Urinary bladder (tissue), 4 donors: ENCODE results near the gene GRIP1. TPM values are rescaled to one million over a fixed set of nuclear protein-coding genes. Genes with fewer than 3 reads are reported as not detected.
"Not testable (repeated sequence)": the region's sequence is repeated elsewhere in the genome, so short reads cannot be mapped to it uniquely, and the experiment has no call there.

Source experiments
- DNase-seq: peaks from one replicate; pipeline ENCODE4 v3.0.0-alpha.2; 2015; ENCODE audit errors: extremely low spot score
- H3K27ac ChIP-seq: one replicate; pipeline ENCODE4 v1.5.1; 2013; ENCODE audit warnings: low read depth, mild to moderate bottlenecking, moderate library complexity
- H3K36me3 ChIP-seq: one replicate; pipeline ENCODE4 v1.6.1; 2013; ENCODE audit warnings: mild to moderate bottlenecking, moderate library complexity; ENCODE audit not compliant: insufficient read depth
- H3K4me1 ChIP-seq: one replicate; pipeline ENCODE4 v1.6.1; 2013; ENCODE audit warnings: mild to moderate bottlenecking, moderate library complexity; ENCODE audit not compliant: insufficient read depth
- H3K4me3 ChIP-seq: one replicate; pipeline ENCODE4 v1.5.1; 2013; ENCODE audit warnings: low read depth, low read length
- WGBS: extraction: QIAGEN DNeasy Blood & Tissue Kit; methylation state at CpG from one replicate; pipeline ENCODE4 v1.1.7; 2013; 5-methylcytosine and 5-hydroxymethylcytosine counted together
- polyA plus RNA-seq: library from polyadenylated mRNA; stranded (reverse); fragments of 200-250 nt; gene quantifications from one replicate; pipeline ENCODE4 v1.2.3, GENCODE V29; 2013
- total RNA-seq: library from RNA; depleted of rRNA; stranded (reverse); fragments of >200 nt; gene quantifications from one replicate; pipeline ENCODE4 v1.2.3, GENCODE V29; 2014
- donor health status: healthy with polysubstance abuse.
- donor health status: healthy.

The GRIP1 gene
- total and polyA plus RNA-seq, 2 donors: 2.1 to 9.8 TPM

GRCh38 chr12:66331016-66331415 is 347.9 kb downstream of the GRIP1 start:
- WGBS: 93% methylated on average over 13 of the region's 13 CpGs
- Histone ChIP-seq H3K4me3 (no peak overlapping the region), H3K4me1 (no peaks in the 10 kb centered on the region), H3K36me3 (no peaks in the 10 kb centered on the region), H3K27ac (no peak overlapping the region)
- no peak for DNase-seq

DNA sequence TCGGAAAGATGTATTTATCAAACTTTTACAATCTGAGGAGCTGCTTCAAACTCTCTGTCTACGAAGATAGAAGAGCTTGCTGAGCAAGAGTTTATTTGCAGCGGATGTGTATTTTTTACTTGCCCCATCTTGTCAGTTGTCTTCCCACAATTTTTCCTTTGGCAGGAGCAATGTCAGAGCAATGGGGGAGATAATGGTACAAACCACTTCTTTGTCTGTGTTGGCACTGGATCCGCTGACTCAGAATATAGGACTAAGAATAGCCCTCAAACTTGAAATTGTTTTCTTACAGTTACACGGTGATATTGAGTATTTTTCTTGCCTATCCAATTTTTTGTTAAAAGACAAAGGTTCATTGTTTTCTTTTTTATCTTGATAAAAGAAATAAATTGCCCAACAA is 348.9 kb downstream of the GRIP1 start:
- no peak for DNase-seq
- no peak overlapping the region for H3K27ac ChIP-seq
- H3K36me3 ChIP-seq: no peaks in the 10 kb centered on the region
- no peak overlapping the region for H3K4me3 ChIP-seq
- H3K4me1 ChIP-seq: no peaks in the 10 kb centered on the region
- WGBS: 83% methylated on average over 5 of the region's 5 CpGs

DNA sequence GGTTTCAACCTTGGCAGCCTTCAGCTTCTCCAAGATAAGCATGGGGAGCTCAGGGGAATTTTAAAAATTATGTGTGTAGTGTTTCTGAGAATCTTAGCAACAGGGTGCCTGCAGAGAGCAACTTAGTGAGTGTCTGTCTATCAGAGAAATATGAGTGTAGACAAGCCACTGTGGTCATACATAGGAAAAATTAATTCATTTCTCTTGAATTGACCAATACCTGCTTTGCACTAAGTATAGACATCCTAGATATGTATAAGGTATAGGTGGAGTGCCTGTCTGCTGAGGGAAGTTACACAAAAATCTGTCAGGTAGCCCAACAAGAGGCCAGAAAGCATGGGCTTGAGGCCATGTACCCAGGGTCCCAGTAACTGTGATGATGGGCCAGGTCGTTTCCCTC is 355.9 kb downstream of the GRIP1 start:
- WGBS: 83% methylated on average over 1 of the region's 1 CpG

GRCh38 chr12:66321435-66321834 is 357.4 kb downstream of the GRIP1 start:
- DNase-seq: no peak
- Histone ChIP-seq H3K27ac (no peak overlapping the region), H3K4me1 (no peaks in the 10 kb centered on the region)

More for the DNA sequence above, 355.9 kb downstream of the GRIP1 start:
- Histone ChIP-seq H3K4me3 (no peak overlapping the region), H3K4me1 (no peaks in the 10 kb centered on the region), H3K27ac (no peak overlapping the region), H3K36me3 (peaks cover 2% of the 10 kb centered on the region)
- DNase-seq: no peak

DNA sequence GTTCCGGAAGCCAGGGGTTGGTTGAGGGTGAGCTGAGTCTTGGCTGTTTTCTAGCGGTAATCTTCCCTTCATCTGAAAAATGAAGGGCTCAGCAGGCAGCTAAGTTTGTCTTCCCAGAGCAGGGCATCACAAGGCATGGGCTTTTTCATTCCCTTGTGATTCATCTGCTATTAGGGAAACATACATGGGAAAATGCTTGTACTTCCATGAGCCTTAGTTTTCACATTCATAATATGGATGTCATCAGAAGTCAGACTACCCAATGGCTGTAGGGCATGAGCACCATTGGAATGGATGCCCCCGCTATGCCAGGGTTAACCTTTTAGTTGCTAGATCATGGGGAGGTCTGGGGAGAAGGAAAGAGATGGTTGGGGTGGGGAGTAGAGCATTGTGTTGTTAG is 357.9 kb downstream of the GRIP1 start:
- H3K36me3 ChIP-seq: peaks cover 2% of the 10 kb centered on the region
- 96% methylated on average over 3 of the region's 3 CpGs for WGBS
- no peak overlapping the region for H3K27ac ChIP-seq

More at GRCh38 chr12:66321435-66321834, 357.4 kb downstream of the GRIP1 start:
- Histone ChIP-seq H3K36me3 (peaks cover 2% of the 10 kb centered on the region), H3K4me3 (no peak overlapping the region)

GRCh38 chr12:66319266-66319954 is 359.5 kb downstream of the GRIP1 start:
- Histone ChIP-seq H3K4me1 (no peaks in the 10 kb centered on the region), H3K36me3 (peaks cover 2% of the 10 kb centered on the region), H3K27ac (no peak overlapping the region), H3K4me3 (no peak overlapping the region)
- no peak for DNase-seq
- WGBS: 84% methylated on average over 4 of the region's 4 CpGs

More for the DNA sequence above, 357.9 kb downstream of the GRIP1 start:
- Histone ChIP-seq H3K4me1 (no peaks in the 10 kb centered on the region), H3K4me3 (no peak overlapping the region)
- DNase-seq: no peak

DNA sequence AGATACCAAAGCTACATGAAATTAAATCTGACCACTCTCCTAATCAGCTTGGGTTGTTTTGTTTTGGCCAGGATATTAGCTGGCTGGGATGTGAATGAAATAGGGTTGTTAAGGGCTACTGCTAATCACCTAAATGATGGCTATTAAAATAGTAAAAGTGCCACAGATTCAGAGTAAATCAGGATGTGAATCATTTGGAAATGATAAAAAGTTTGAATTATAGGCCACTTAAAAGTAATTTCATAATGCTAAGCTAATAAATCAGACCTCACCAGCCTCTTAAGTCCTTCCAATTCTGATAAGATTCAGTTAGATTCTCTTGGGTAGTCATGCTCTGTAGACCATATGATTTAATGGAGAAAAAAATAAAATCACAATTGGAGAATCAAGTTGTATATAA is 364.6 kb downstream of the GRIP1 start:
- H3K27ac ChIP-seq: no peak overlapping the region
- no peak for DNase-seq
- no peak overlapping the region for H3K4me3 ChIP-seq
- no peaks in the 10 kb centered on the region for H3K36me3 ChIP-seq
- H3K4me1 ChIP-seq: peaks cover 2% of the 10 kb centered on the region

GRCh38 chr12:66312189-66312588 is 366.7 kb downstream of the GRIP1 start:
- Histone ChIP-seq H3K4me3 (no peak overlapping the region), H3K4me1 (peaks cover 2% of the 10 kb centered on the region), H3K36me3 (no peaks in the 10 kb centered on the region), H3K27ac (no peak overlapping the region)
- no peak for DNase-seq
- 84% methylated on average over 1 of the region's 1 CpG for WGBS

DNA sequence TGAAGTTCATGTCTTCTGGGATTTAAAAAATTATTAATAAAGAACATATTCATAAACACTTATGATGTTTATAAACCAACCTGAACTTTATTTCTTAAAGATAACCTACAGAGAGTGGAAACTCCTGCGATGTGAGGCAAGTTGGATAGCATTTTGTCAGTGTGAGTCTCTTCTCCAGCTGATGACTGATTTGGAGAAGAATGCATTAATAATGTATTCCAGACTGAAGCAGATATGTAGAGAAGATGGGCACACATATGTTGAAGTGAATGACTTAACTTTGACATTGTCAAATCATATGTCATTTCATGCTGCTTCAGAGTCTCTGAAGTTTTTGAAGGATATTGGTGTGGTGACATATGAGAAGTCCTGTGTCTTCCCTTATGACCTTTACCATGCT is 369.3 kb downstream of the GRIP1 start:
- Histone ChIP-seq H3K27ac (no peak overlapping the region), H3K4me3 (no peak overlapping the region), H3K36me3 (no peaks in the 10 kb centered on the region), H3K4me1 (peaks cover 2% of the 10 kb centered on the region)
- WGBS: 96% methylated on average over 1 of the region's 1 CpG
- DNase-seq: no peak

DNA sequence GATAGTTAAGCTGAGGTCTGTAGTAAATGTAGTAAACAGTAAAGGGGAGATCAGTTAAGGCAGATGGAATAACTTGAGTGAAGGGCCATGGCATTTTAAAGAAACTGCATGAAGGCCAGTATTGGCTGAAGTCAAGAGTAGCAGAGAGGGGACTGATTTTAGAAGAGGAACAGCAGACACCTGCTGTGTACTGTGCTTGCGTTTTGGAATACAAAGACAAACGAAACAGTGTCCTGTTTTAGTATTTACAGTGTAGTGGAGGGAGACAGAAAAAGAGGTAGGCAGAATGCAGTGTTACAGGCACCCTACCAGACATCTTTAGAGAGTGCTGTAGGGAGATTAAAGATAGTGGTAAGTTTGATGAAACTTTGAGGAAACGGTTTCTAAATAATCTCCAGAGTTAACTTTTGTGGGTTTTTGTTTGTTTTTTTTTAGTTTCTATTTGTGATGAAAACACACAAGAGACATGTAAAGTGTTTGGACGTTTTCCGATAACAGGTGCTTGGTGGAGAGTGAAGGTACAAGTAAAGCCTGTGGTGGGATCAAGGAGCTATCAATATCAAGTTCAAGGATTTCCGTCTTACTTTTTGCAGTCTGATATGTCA is 374.5 kb downstream of the GRIP1 start:
- H3K4me3 ChIP-seq: no peak overlapping the region
- no peak overlapping the region for H3K27ac ChIP-seq
- 71% methylated on average over 6 of the region's 6 CpGs for WGBS
- no peak for DNase-seq
- H3K4me1 ChIP-seq: no peaks in the 10 kb centered on the region
- no peaks in the 10 kb centered on the region for H3K36me3 ChIP-seq

DNA sequence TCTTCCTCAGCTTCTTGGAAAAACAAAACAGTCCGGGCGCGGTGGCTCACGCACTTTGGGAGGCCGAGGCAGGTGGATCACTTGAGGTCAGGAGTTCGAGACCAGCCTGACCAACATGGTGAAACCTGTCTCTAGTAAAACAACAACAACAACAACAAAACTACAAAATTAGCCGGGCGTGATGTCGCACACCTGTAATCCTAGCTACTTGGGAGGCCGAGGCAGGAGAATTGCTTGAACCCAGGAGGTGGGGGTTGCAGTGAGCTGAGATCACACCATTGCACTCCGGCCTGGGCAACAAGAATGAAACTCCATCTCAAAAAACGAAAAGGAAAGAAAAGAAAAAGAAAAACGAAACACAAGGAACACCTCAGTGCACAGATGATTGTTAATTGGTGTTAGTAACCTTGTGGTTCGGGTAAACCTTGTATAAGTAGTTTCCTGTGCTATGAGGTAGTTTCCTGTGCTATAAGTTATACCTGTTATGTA is 375.5 kb downstream of the GRIP1 start:
- not testable (repeated sequence) for H3K27ac ChIP-seq, H3K4me1 ChIP-seq, DNase-seq, H3K36me3 ChIP-seq
- whole genome bisulfite sequencing: 84% methylated on average over 14 of the region's 14 CpGs
- H3K4me3 ChIP-seq: peak overlapping the region; percentile 25

DNA sequence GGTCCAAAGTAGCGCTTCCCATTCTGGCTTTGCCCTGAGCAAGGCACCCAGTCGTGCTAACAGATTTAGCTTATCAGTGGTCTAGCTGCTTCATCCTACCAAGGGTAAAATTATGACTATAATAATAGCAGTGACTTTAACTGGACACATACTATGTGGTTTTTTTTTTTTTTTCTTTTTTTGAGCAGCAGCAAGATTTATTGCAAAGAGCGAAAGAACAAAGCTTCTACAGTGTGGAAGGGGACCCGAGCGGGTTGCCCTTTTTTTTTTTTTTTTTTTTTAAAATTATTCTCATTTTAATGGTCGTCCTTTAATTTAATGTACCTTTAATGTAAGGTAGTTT is 376.1 kb downstream of the GRIP1 start:
- H3K36me3 ChIP-seq: no peaks in the 10 kb centered on the region
- 14% methylated on average over 6 of the region's 6 CpGs for WGBS
- H3K27ac ChIP-seq: peak overlapping the region; percentile 11
- H3K4me3 ChIP-seq: peak overlapping the region; percentile 70
- DNase-seq: no peak
- no peaks in the 10 kb centered on the region for H3K4me1 ChIP-seq

GRCh38 chr12:66301944-66302826 is 376.7 kb downstream of the GRIP1 start, which contains the start of gene HELB:
TSS of gene HELB (plus strand) at chr12:66302493. CDS start at chr12:66302604, 111 bp downstream.
- Histone ChIP-seq H3K4me3 (peak within 1 kb of the TSS; percentile 70), H3K36me3 (no peaks in the 10 kb centered on the region), H3K4me1 (no peaks in the 10 kb centered on the region), H3K27ac (peak within 1 kb of the TSS; percentile 11)
- peak; percentile 94 for DNase-seq
- WGBS: under 1% methylated on average over 45 of the region's 45 CpGs
